ENCODE measurements around the gene CACNB2. TPM values are rescaled to one million over a fixed set of nuclear protein-coding genes. Genes with fewer than 3 reads are reported as not detected.

The CACNB2 gene
- total RNA-seq, 1 donor from 2014 or later, result not detected

DNA sequence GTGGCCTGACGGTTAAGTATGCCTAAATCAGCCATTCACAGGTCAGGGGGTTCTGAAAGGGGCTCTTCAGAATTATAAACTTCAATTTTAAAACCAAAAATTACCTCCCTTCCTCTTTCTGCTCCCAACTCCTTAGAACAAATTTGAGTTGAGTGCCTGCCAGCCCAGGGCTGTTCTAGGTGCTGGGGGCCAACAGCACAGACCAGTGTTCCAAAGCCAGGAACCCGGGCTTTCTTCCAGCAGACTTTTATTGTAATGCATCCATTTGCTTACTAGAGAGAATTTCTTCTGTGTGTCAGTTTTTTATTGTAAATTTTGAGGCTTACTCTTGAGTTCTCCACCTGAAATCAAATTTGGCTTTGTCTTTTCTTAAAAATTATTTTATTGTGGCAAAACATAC is 238.5 kb downstream of the CACNB2 start:
- H3K27me3 Mint-ChIP-seq, result peaks cover 4% of the 10 kb centered on the region
- no peaks in the 10 kb centered on the region for H3K4me1 Mint-ChIP-seq
- POLR2A ChIA-PET, result no interaction called here
- CTCF ChIA-PET, result no interaction called here
- TF ChIP-seq, protein P1, sequence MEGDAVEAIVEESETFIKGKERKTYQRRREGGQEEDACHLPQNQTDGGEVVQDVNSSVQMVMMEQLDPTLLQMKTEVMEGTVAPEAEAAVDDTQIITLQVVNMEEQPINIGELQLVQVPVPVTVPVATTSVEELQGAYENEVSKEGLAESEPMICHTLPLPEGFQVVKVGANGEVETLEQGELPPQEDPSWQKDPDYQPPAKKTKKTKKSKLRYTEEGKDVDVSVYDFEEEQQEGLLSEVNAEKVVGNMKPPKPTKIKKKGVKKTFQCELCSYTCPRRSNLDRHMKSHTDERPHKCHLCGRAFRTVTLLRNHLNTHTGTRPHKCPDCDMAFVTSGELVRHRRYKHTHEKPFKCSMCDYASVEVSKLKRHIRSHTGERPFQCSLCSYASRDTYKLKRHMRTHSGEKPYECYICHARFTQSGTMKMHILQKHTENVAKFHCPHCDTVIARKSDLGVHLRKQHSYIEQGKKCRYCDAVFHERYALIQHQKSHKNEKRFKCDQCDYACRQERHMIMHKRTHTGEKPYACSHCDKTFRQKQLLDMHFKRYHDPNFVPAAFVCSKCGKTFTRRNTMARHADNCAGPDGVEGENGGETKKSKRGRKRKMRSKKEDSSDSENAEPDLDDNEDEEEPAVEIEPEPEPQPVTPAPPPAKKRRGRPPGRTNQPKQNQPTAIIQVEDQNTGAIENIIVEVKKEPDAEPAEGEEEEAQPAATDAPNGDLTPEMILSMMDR (IDR thresholded peaks at IDR 0.05), result no peak
- no peak overlapping the region for H3K27ac Mint-ChIP-seq
- DNase-seq, result no peak
- intact Hi-C loops (cut with micrococcal nuclease), result no loop called here
- no peak overlapping the region for H3K4me3 Mint-ChIP-seq
- no peaks in the 10 kb centered on the region for H3K36me3 Mint-ChIP-seq (ENCODE audit: low read depth)
- no peak for ATAC-seq (ENCODE audit: low read depth)
- peaks cover 4% of the 10 kb centered on the region for H3K9me3 Mint-ChIP-seq

DNA sequence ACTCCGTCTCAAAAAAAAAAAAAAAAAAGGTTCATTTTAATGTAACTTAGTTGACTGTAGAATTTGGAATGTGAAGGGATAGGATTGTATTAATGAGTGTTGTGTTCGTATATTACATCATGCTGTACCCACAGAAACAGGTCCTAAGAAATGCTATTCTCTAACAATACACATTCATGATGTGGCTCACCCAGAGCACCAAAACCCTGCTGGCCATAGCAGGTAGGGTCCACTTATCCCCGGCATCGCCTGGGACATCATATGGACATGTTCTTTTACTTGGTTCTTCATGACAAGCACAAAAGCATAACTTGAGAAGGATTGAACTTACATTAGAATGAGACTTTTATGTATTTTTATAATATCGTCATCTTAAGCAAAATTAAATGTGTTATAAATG is 241.5 kb downstream of the CACNB2 start:
- Mint-ChIP-seq H3K9me3 (no peaks in the 10 kb centered on the region), H3K27me3 (no peaks in the 10 kb centered on the region), H3K4me3 (no peak overlapping the region), H3K27ac (no peak overlapping the region), H3K36me3 (ENCODE audit: low read depth) (no peaks in the 10 kb centered on the region), H3K4me1 (no peaks in the 10 kb centered on the region)
- TF ChIP-seq, protein P1 (IDR thresholded peaks at IDR 0.05), result no peak
- intact Hi-C loops (cut with micrococcal nuclease), result no loop called here
- ATAC-seq (ENCODE audit: low read depth) (no peak), DNase-seq (no peak)
- ChIA-PET CTCF (no interaction called here), POLR2A (no interaction called here)

DNA sequence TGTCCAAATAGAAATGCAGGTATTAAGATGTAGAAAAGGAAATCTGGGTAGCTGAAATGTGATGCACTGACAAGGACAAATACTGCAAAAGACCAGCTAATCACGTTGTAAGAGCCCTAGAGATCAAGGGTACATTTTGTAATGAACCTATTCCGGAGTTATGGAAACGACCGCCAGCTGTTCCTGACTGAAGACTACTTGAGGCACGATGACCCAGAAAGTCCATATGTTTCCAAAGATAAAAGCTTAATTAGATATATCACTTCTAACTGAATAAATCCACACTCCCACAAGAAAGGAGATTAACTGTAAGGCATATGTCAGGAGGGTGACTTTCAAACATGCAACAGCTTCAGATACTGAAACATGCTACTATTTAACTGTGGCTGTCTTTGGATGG is 257.7 kb downstream of the CACNB2 start:
- H3K36me3 Mint-ChIP-seq (ENCODE audit: low read depth), result no peaks in the 10 kb centered on the region
- H3K4me3 Mint-ChIP-seq, result no peak overlapping the region
- ATAC-seq (ENCODE audit: low read depth) (no peak), DNase-seq (no peak)
- peaks cover 10% of the 10 kb centered on the region for H3K27me3 Mint-ChIP-seq
- TF ChIP-seq, protein P1 (IDR thresholded peaks at IDR 0.05), result no peak
- no peaks in the 10 kb centered on the region for H3K9me3 Mint-ChIP-seq
- peaks cover 5% of the 10 kb centered on the region for H3K4me1 Mint-ChIP-seq
- intact Hi-C loops (cut with micrococcal nuclease), result no loop called here
- CTCF ChIA-PET, result no interaction called here
- no peak overlapping the region for H3K27ac Mint-ChIP-seq
- POLR2A ChIA-PET, result no interaction called here

DNA sequence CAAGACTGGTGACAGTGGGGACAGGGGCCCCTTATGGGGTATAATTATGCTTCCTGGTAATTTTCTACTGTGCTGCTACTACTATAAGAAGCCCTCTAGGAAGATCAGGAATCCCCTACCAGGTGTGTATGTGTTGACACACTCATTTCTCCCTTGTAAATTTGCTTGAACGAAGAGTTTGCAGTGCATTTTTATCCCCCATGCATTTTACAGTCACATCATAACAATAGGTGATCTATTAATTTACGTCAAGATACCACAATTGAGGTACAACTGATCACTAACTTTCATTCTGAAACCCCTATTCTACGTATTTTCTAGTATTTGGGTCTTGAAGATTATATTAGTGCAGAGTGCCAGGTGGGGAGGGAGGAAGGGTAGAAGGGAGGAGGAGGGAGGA is 258.9 kb downstream of the CACNB2 start:
- TF ChIP-seq, protein P1 (IDR thresholded peaks at IDR 0.05), result no peak
- ATAC-seq (ENCODE audit: low read depth) (no peak), DNase-seq (no peak)
- no peak overlapping the region for H3K27ac Mint-ChIP-seq
- CTCF ChIA-PET, result no interaction called here
- H3K4me1 Mint-ChIP-seq, result peaks cover 5% of the 10 kb centered on the region
- no peaks in the 10 kb centered on the region for H3K36me3 Mint-ChIP-seq (ENCODE audit: low read depth)
- no peaks in the 10 kb centered on the region for H3K9me3 Mint-ChIP-seq
- POLR2A ChIA-PET, result no interaction called here
- peaks cover 10% of the 10 kb centered on the region for H3K27me3 Mint-ChIP-seq
- no peak overlapping the region for H3K4me3 Mint-ChIP-seq
- intact Hi-C loops (cut with micrococcal nuclease), result no loop called here

DNA sequence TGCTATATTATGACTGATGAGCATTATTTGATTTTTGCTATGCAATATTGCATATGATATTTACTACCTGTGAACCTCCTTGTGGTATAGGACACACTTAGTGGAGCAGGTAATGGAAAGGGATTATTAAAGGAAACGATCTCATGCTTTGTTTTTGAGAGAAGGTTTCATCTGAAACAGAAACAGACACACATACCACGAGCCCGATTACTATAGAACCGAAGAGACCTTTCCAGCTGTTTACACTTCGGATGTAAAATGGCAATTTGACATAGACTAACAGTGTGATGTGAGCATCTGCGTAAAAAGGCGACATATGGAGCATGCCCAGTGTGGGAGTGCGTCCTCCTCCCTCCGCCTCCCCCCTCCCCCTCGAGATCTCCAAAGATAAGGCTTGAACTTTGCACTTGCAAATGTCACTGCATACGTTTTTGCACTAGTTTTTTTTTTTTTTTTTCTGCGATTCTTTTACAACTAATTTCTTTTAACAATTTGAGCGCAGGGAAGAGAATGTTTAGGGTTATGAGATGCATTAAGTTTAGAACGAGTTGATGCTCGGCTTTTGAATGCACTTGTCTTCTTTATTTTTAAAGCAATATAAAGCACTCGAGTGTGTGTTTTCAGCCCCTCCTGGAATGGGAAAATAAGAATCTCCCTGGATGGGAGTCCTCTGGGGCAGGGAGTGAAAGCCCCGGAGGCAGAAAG is 260.1 kb downstream of the CACNB2 start:
- no peak for DNase-seq
- ChIA-PET CTCF (no interaction called here), POLR2A (no interaction called here)
- H3K4me1 Mint-ChIP-seq, result peaks cover 5% of the 10 kb centered on the region
- H3K27ac Mint-ChIP-seq, result no peak overlapping the region
- no peaks in the 10 kb centered on the region for H3K36me3 Mint-ChIP-seq (ENCODE audit: low read depth)
- no peaks in the 10 kb centered on the region for H3K9me3 Mint-ChIP-seq
- peaks cover 10% of the 10 kb centered on the region for H3K27me3 Mint-ChIP-seq
- H3K4me3 Mint-ChIP-seq, result no peak overlapping the region
- TF ChIP-seq, protein P1 (IDR thresholded peaks at IDR 0.05), result no peak
- intact Hi-C loops (cut with micrococcal nuclease), result no loop called here
- no peak for ATAC-seq (ENCODE audit: low read depth)
